Astrocyte of the cerebellum (primary cell): ENCODE results near the gene TMEM131L.
A peak's percentile ranks its signal among the peaks of the same experiment; 100 is the strongest.

ENCODE experiments used
- DNase-seq: peaks from one replicate; pipeline ENCODE4 v3.0.0-alpha.2; 2011; ENCODE audit warnings: low read depth
- H3K4me3 ChIP-seq: 2 replicates; pipeline ENCODE4 v1.5.1; 2011; ENCODE audit warnings: mild to moderate bottlenecking, low read depth, low read length, moderate library complexity
- in situ Hi-C: cut with HindIII; loops from 2 replicates; pipeline ENCODE4 v1.10.0; 2017; ENCODE audit warnings: low sequenced_read_pairs
- TF ChIP-seq, protein P1 (sequence below): IDR thresholded peaks from 2 replicates; pipeline ENCODE4 v1.5.1; 2012; ENCODE audit warnings: low read length, low read depth, moderate library complexity, mild to moderate bottlenecking; ENCODE audit errors: missing control alignments

TMEM131L gene

DNA sequence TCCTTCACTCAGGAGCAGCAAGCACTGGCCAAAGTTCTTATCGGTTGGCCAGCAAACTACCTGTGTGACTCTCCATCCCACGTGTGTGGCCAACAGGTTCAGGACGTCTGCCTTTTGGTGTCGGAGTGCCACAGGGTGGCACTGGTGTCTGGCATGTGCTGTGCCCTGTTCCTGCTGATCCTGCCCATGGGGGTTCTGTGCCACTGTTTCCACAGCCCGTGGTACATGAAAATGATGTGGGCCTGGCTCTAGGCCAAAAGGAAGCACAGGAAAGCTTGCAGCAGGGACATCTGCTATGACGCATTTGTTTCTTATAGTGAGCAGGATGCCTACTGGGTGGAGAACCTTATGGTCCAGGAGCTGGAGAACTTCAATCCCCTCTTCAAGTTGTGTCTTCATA is 213.3 kb downstream of the TMEM131L start:
- TF ChIP-seq, protein P1, sequence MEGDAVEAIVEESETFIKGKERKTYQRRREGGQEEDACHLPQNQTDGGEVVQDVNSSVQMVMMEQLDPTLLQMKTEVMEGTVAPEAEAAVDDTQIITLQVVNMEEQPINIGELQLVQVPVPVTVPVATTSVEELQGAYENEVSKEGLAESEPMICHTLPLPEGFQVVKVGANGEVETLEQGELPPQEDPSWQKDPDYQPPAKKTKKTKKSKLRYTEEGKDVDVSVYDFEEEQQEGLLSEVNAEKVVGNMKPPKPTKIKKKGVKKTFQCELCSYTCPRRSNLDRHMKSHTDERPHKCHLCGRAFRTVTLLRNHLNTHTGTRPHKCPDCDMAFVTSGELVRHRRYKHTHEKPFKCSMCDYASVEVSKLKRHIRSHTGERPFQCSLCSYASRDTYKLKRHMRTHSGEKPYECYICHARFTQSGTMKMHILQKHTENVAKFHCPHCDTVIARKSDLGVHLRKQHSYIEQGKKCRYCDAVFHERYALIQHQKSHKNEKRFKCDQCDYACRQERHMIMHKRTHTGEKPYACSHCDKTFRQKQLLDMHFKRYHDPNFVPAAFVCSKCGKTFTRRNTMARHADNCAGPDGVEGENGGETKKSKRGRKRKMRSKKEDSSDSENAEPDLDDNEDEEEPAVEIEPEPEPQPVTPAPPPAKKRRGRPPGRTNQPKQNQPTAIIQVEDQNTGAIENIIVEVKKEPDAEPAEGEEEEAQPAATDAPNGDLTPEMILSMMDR: no peak
- in situ Hi-C loops: no loop called here
- no peak for DNase-seq
- H3K4me3 ChIP-seq: no peak overlapping the region

DNA sequence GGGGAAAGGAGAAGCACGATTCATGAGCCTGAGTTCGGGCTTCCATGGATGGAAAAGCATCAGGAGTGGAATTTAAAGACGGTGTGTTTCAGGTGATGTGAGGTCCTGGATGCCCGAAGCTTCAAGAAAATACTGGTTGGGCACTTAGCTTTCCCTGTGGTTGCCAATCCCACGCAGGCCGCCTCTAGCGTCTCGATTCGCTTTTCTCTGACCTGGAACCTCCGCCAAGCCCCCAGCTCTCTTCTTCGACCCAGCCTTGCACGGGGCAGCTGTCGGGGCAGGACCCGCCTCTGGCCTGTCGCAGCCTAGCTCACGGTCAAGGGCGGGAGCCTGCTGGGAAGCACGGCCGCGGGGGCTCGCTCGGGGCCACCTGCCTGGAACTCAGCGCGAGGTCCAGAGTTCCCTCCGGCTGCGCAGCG is 217.6 kb downstream of the TMEM131L start:
- DNase-seq: no peak
- in situ Hi-C loops: no loop called here
- H3K4me3 ChIP-seq: peak overlapping the region; percentile 53

DNA sequence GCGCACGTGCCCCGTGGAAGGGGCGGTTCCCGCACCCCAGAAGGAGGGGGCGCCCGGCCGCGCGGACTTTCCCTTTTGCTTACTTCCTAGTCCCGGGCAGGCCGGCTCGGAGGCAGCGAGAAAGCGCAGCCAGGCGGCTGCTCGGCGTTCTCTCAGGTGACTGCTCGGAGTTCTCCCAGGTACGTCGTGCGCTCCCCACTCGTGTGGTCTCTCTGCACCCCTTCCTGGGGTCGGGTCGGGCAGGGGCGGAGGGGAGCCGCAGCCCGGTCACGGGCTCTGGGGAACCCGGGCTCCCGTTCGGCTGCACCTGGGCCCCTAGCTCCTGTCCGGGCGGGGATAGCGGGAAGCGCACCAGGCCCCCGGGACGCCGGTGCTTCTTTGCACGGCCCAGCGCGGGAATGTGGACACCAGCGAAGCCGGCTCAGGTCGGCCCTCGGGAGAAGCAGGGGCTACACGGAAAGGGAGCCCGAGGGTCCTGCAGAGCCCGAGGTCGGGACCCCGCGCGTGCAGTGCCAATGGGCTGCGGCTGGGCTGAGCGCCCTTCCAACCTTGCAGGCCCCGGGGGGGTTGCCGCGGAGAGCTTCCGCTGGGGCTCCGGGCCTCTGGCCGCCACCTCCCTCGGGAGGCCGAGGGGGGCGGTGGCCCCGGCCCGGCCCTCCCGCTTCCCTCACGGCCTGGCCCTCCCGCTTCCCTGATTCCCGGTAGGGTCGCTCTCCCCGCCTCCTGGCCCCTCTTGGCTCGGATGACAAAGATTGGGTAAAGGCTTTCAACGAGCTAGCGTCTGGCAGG is 218.2 kb downstream of the TMEM131L start, which contains the start of gene TLR2:
Gene TLR2 (plus strand): TSS at position 99 of the 789 bp plus-strand sequence. CDS start 18,628 bp downstream, outside the sequence.
- H3K4me3 ChIP-seq: peak within 1 kb of the TSS; percentile 53
- in situ Hi-C loops: no loop called here
- TF ChIP-seq, protein P1: no peak
- DNase-seq: no peak

More for the DNA sequence above, 217.6 kb downstream of the TMEM131L start:
- TF ChIP-seq, protein P1: no peak

DNA sequence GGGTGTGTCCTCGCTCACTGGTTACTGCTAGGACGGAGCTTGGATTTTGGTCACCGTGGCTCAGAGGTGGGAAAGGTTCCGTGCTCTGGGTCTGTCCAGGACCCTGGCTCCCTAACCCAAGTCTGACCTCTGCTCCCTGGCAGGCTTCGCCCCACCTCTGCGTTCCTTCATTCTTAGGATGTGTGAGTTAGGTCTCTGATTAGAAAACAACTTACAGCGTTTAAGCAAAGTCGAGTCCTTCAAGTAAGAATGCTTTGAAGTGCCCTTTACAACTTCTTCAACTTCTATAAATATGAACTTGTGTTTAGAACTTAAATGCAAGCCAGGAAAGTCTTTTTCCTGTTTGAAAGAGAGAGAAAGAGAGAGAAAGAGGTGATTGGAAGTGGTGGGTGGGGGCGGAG is 218.8 kb downstream of the TMEM131L start:
- TF ChIP-seq, protein P1: no peak
- in situ Hi-C loops: no loop called here
- DNase-seq: no peak
- peak overlapping the region; percentile 53 for H3K4me3 ChIP-seq
